ENCODE data around the gene UBE3B.

Gene UBE3B

DNA sequence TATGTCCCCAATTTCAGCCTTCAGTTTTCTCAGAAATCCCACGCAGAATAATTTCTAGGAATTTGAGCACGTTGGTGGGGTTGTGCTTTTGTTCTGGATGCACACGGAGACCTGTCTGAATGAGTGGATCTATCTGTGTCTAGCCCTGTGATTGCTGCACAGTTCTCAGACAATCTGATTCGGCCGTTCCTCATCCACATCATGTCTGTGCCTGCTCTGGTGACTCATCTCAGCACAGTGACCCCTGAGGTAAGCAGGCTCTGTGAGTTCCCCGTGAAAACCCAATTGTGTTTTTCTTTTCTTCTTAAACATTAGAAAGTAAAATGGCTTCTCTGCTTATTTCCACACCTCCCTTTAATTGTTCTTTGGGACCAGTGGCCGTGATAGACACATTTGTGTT is 20.2 kb downstream of the UBE3B start:
- DNase-seq (ENCODE audit: low read depth): no peak

DNA sequence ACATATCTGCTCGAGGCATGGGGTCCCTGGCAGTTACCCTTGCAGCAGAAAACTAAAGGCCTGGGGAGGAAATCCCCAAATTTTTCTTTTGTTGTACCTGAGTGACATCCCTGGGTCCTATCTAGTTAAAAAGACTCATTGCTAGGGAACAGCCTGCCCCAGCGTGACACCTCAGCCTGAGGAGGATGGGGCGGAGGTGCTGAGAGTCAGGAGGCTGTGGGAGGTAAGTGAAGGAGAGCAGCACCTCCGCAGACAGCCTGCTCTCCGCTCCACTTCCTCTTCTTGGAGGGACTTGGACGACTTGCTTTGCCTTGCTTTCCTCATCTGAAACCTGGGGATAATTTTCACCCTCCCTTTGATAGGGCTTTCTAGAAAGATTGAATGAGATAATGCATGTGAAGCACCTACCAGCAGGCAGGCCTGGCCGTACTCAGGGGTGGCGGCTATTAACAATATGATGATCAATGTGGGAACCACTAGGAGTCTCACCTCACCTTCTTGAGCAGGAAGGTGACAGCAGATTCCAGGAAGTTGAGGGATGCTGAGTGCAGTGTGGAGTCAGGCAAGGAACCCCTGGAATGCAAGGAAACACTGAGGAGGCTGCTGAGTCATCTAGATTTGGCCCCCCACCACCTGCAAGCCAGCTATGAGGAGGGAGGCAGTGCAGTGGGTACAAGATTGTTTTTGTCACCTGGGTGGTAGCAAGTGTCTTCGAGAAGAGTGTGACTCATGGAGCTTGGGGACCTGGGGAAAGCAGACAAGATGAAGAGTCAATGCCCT is 23.2 kb downstream of the UBE3B start:
- DNase-seq (ENCODE audit: low read depth): no peak

- DNase-seq (ENCODE audit: low read depth): no peak
Measured at GRCh38 chr12:109501299-109501698, 23.9 kb downstream of the UBE3B start.

DNA sequence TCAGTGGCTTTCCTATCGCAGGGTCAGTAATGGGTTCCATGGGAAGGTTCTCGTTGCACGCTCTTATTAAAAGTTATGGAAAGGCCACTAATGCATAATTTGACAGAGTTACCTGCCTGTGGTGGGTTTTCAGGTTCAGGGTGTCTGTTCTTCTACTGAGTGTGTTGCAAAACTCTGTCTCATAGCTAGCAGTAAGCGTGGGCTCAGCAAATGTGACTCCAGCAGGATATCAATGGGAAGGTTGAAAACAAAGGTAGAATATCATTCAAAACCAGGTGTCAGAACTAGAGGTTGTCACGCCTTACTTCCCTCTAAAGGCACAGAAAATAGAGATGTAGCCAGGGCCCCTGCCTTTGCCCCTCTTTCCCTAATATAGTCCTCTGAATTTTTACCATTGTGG is 24.9 kb downstream of the UBE3B start:
- no peak for DNase-seq (ENCODE audit: low read depth)

DNA sequence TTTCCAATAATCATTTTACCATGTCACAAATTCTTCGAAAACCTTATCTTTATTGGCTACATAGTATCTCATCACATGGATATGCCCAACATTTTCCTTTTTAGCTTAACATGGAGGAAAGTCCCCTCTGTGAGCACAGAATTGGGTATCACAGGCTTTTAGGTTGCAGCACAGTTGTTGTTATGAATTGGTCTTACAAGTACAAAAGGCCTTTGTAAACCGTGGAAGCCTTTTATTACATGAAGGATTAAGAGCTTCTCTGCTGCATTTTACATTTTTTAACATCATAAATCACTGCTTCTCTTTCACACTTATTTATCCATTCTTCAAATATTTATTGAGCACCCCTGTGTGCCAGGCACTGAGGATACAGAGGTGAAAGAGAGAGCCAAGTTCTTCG is 26.2 kb downstream of the UBE3B start:
- DNase-seq (ENCODE audit: low read depth): no peak

GRCh38 chr12:109504068-109504467 is 26.6 kb downstream of the UBE3B start:
- no peak for DNase-seq (ENCODE audit: low read depth)

DNA sequence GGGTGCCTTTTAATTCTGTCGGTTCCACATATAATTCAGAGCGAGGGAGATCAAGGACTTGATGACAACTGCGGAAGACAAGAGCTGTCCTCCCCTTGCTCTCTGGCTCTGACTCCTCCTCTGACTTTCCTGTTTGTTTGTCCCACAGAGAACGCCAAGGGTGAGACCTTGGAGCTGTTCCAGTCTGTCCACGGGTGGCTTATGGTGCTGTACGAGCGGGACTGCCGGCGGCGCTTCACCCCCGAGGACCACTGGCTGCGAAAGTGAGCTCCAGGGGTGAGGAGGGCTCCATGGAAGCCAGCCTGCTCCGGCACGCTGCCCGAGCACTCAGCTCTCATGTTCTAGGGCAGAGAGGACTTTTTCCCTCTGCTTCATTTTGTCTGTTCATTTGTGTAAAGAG is 32.8 kb downstream of the UBE3B start:
- no peak for DNase-seq (ENCODE audit: low read depth)

DNA sequence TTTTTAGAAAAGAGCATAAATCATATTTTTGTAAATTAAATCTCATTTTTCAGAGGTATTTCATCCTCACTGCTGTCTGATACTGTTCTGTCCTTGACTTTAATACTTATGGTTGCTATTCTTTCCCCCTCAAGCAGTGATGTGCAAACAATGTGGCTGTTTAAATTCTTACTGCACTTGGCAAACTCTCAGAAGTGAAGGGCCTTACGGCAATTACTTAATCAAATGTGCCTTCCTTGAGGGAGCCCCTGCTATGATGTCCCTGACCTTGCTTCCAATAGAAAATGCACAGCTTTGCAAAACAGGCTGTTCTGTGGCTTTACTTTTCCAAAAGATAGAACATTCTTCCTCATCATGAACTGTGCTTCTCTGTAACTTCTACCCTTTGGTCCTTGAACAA is 35.2 kb downstream of the UBE3B start:
- no peak for DNase-seq (ENCODE audit: low read depth)

GRCh38 chr12:109513051-109513450 is 35.6 kb downstream of the UBE3B start:
- no peak for DNase-seq (ENCODE audit: low read depth)

DNA sequence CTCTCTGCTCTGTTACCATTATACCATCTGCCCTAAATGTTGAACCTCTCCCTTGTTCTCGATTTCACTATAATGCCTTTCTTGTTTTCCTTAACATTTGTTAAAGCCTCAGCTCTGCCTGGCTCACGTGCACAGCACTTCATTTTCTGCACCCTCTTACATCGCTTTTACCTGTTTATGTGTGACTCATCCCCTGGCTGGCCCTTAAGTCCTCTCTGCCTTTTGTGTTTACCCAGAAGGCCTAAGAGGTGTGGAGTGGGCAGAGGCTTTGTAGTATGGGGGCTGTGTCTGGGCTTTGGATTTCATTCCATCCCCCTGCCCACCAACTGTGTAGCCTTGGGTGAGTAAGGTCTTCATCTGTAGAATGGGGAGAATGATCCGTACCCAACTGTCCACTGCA is 36.5 kb downstream of the UBE3B start:
- no peak for DNase-seq (ENCODE audit: low read depth)

- no peak for DNase-seq (ENCODE audit: low read depth)
Measured at GRCh38 chr12:109517619-109518018, 40.2 kb downstream of the UBE3B start.

DNA sequence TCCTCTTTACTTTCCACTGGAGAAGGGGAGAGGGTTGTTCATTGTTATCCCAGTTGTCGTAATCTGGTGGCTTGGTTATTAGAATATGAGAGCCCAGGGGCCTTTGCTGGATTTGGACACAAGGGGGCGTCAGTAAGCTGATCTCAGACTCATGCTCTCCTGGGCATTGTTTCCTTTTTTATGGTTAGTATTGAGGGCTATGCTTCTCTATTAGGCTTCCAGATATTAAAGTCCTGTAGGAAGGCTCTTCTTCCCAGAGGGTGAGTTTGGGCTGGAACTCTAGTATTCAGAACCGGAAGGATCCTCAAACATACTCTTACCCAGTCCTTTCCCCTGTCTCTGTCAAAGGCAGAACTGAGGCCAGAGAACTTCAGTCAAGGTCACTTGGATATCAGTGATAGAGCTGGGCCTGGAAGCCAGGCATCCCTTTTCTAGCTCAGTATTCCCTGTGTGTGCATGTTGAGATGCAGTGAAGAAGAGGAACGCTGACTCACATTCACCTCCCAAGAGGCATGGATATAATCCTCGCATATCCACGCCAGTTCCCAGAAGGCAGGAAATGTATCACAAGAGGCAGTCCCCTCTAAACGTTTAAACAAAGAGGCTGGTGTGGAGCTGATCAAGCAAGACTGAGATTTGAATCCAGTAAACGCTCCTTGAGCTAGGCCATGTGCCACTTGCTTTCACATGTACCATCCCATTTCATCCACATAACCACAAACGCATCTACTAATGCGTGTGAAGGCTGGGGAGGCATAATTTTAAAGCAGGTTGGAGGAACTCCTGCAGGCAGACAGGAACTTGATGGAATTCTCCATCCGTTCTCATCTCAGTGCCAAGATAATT is 41.6 kb downstream of the UBE3B start:
- DNase-seq (ENCODE audit: low read depth): peak; percentile 8

GRCh38 chr12:109519787-109520186 is 42.4 kb downstream of the UBE3B start:
- DNase-seq (ENCODE audit: low read depth): no peak

DNA sequence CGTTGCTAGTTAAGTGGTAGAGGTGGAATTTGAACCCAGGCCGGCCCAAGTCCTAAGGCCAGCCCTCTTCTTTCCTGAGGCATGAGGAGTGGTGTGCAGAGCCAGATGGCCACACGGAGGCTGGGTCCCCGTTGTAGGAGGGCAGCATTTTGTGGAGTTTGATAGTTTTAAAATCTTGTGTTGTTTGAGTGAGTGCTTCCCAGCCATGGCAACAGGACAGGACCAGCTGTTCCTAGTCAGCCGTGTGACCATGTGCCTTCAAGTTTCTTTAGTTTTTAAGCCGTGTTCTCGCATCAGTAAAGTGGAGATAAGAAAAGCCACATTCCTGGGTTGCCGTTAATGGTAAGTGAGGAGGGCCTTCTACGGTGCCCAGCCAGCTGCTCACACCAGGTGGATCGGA is 44.4 kb downstream of the UBE3B start:
- no peak for DNase-seq (ENCODE audit: low read depth)

GRCh38 chr12:109523071-109523470 is 45.6 kb downstream of the UBE3B start:
- DNase-seq (ENCODE audit: low read depth): no peak

DNA sequence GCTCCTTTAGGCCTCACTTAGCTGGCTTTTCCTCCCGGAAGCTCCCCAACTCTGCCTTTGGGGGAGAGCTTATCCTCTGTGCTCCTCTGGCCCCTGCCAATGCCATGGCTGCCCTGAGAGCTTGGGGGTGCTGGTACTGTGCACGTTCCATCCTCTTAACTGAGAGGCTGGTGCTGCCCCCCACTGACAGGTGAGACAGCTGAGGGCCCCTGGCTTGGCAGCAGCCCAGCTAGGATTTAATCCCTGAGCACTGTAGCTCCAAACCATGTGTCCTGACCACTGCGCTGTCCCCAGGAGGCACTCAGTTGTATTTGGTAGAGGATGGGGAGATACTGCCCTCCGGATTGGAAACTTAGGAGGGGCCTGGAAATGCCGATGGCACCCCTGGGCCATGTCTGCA is 46.1 kb downstream of the UBE3B start:
- no peak for DNase-seq (ENCODE audit: low read depth)

DNA sequence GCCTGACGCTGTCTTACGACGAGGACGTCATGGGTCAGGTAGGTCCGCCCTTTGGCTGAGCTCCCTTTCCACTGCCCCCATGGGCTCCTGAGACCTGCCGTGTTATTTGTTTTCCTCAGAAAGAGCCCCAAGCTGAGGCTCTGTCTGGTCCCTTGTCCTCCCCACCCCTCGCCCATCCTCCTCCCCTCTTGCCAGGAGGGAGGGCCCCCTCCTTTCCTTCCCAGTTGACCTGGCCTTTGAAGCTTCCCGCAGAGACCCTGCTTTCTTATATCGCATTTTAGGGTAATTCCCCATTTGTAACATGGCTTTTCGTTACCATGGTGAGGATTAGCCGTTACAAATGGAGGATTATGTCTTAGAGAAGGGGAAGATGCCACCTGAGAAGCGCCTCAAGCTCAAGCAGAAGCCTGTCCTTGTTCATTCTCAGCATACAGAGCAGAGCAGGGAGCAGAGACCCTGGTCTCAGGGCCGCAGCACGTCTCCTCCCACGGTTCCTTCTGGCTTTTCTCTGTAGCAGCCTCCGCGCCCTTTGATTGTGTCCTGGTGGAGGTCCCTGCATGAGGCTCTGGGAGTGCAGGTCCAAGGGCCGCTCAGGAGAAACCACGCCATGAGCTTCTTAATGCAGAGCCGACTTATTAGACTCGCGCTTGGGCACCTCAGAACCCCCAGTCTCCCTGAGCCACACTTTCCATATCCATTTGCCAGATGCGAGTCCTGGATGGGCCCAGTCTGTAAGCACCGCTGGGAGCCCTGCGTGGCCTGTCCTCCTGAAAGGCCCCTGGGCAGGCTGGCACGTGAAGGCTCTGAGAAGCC is 47.2 kb downstream of the UBE3B start:
- DNase-seq (ENCODE audit: low read depth): no peak

DNA sequence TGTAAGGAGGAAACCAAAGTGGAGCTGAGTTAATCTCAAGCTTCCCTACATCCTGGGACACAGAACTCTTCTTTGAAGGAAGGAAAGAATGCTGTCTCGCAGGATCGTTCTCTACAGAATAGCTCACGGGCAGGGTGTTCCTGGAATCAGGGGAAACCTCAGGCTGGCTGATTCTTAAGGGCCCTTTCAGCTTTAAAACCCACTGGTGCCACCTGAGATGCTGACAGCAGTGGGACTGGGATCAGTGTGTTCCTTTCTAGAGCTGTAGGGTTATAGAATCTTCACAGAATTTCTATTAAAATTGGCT is 47.8 kb downstream of the UBE3B start:
- no peak for DNase-seq (ENCODE audit: low read depth)

- no peak for DNase-seq (ENCODE audit: low read depth)
Measured at GRCh38 chr12:109527489-109528123, 50.2 kb downstream of the UBE3B start.

DNA sequence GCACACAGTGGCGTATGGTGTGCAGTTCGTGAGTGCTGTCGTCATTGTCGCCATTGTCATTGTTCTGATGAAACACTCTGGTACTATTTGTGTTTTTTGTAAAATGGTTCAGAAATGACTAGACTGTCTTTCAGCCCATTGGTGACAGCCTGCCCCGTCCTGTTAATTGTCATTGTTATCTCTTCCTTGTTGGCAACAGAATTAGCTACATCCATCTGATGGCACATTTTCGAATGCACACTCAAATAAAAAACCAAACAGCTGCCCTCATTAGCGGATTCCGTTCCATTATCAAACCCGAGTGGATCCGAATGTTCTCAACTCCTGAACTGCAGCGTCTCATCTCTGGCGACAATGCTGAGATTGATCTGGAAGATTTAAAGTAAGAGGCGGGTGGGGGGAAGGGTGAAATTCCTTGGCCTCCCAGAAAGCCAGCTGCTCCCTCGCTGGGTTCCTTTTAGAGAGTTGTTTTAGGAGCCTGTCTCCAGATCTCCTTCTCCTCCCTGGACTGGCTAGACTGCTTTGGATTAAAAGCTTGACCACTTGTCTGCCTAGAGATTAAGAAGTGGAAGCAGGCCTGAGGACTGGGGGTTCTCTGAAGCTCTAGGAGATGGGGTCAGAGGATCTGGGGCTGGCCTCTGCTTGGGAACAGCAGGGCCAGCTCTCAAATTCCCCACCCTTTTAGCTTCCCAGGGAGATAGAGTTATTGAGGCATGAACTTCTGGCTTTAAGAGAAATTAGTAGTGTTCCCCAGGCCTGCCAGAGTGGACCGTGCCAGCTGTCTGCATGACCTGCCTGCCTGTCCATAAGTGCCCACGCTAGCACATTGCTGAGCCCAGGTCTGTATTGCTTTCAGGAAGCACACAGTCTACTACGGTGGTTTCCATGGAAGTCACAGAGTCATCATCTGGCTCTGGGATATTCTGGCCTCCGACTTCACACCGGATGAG is 52.5 kb downstream of the UBE3B start:
- DNase-seq (ENCODE audit: low read depth): no peak

GRCh38 chr12:109531411-109531810 is 54.0 kb downstream of the UBE3B start:
- no peak for DNase-seq (ENCODE audit: low read depth)

Data from stimulated activated CD8-positive, alpha-beta memory T cell treated with anti-CD3 and anti-CD28 coated beads, Interleukin-15, amount 100 ng/mL, for 24 hours (primary cell).